HG03432 (cell line): ENCODE results near the gene WNT6.
A peak's percentile ranks its signal among the peaks of the same experiment; 100 is the strongest.

ENCODE experiments used
- ATAC-seq: cut with Tn5 transposase; IDR thresholded peaks from one replicate; pipeline ENCODE4 v1.9.1; 2021; ENCODE audit warnings: mild to moderate bottlenecking, moderate library complexity; ENCODE audit not compliant: unreplicated experiment

The WNT6 gene

GRCh38 chr2:218892693-218893348, 33.2 kb downstream of the WNT6 start:
- ATAC-seq = peak; percentile 50

GRCh38 chr2:218893349-218894150, 33.9 kb downstream of the WNT6 start:
- no peak for ATAC-seq

DNA sequence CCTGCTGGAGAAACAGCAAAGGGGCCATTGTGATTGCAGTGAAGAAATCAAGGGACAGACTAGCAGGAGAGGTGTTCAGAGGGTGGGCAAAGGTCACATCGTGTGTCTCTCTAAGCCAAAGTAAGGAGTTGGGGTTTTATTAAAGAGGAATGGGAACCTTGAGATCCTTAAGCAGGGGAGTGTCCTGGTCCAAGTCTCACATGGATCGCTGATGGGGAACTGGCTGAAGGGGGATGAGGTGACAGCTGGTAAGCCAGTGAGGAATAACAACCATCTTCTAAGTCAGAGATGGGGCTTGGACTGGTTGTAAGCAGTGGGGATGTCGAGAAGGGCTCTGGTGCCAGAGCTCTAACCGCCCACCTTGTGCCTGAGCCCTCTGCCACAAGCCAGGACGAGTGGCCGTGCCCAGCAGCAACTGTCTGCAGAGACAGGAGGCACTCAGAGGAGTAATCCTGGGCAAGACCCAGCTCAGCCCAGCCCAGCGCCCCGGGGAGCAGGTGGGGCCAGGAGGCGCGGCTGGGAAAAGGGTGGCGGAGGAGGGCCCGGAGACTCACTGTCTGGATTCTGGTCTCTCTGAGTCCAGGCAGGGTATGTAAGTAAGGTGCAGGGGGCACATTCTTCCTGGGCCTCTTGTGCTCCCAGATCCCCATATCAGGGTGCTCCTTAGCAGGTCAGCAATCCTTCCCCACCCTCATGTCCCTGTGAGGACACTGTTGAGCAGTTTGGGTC, 34.7 kb downstream of the WNT6 start:
- no peak for ATAC-seq

GRCh38 chr2:218894880-218895157, 35.2 kb downstream of the WNT6 start:
- no peak for ATAC-seq

DNA sequence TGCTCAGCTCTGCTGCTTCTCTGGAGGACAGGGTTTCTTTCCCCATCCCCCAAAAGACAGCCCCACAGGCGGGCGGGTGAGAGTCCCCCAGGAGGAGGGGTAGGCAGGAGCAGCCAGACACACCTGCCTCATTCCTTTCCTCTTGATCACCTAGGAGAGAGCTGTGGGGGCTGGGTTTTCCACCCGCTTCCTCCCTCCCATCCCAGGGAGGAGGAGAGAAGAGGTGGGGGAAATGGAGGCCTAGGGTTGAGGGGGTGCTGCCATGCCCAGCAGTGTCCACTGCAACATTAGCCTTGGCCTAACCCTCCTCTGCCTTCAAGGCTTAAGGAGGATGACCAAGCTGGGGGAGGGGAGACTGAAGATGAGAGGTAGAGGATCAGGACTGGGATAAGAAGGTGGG, 35.7 kb downstream of the WNT6 start:
- no peak for ATAC-seq

GRCh38 chr2:218895759-218896500, 36.3 kb downstream of the WNT6 start:
- ATAC-seq = peak; percentile 18

DNA sequence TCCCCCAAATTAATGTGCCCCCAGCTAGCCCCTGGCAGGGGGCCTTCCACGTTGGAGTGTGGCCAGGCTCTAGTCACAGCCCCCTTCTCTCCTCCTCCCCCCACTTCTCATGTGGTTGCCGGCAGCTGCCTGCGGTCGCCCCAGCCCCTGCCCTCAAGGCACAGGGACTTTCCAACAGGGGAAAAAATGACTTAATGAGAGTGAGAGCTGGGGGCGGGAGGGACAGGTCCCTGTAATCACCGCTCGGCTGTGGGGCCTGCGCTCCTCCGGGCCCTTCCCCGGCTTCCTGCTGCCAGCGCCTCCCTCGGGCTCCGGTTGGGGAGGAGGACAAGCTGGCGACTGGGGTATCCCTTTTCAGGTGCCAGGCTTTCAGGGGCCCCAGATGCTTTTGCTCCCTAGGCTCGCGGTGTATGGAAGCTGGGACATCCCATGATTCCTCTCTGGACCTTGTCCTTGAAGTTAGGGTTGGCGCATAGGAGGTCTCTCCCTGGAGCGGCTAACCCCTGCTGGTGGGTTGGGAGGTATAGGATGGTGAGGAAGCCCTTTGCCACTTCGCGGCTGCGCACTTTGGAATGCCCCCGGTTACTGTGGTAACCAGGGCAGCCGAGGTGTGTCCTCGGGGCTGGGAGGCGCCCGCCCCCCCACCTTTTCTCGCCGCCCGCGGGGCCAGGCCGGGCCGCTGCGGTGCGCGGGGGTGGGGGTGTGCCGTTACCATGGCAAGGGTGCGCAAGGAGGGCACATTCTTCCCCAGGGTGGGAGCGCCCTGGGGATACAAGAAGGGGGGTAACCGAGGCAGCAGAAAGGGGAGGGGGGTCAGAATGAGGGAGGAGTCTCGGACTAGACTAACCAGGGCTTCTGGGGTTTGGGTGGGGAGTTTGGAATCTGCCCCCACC, 37.1 kb downstream of the WNT6 start:
- peak; percentile 62 for ATAC-seq

DNA sequence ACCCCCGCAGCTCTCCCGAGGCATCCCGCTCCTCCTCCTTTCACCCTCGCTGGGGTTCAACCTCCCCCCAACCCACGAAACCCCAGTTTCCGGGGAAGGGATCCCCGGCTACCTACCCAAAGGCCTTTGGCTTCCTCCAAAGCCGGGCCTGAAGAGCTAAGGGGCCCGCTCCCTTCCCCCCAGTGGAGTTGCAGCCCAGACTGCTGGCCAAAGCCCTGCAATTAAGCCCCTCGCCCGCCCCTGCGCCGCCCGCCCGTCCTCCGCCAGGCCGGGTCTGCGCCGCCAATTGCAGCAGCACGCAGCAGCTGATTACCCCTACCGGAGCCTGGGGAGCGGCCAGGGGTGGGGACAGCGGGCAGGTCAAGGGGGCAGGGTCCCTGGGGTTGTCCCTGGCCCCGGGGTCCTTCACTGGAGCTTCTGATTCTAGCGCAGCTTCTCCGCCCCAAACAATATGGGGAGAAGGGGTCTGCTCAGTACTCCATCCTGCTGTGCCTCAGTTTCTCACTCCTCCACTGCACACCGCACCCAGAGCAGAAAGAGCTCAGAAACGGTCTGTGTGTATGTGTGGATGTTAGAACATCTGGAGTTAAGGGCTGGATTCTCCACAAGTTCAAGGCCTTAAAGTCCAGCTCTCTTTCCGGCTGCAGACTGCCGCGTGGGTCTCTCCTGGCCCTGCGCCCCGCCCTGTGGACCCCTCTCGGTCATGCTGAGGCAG, 37.9 kb downstream of the WNT6 start:
- ATAC-seq = no peak

- peak; percentile 41 for ATAC-seq
These were observed 38.7 kb downstream of the WNT6 start for GRCh38 chr2:218898109-218898878.

DNA sequence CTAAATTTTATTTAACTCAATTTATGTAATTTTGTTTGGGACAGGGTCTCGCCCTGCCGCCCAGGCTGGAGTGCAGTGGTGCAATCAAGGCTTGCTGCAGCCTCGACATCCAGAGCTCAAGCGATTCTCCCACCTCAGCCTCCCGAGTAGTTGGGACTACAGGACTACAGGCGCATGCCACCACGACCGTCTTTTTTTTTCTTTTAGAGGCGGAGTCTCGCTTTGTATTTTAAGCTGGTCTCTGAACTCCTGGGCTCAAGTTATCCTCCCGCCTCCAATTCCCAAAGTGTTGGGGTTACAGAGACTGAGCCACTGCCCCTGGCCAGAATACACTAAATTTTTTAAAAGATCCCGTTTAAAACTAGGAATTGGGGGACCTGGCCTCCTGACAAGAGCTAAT, 39.5 kb downstream of the WNT6 start:
- no peak for ATAC-seq

- ATAC-seq = no peak
These were observed 42.8 kb downstream of the WNT6 start for GRCh38 chr2:218902427-218902826.

GRCh38 chr2:218904176-218904575, 44.6 kb downstream of the WNT6 start:
- ATAC-seq = no peak

GRCh38 chr2:218908721-218909619, 49.4 kb downstream of the WNT6 start:
- ATAC-seq = peak; percentile 96

GRCh38 chr2:218910741-218911140, 51.1 kb downstream of the WNT6 start:
- no peak for ATAC-seq

DNA sequence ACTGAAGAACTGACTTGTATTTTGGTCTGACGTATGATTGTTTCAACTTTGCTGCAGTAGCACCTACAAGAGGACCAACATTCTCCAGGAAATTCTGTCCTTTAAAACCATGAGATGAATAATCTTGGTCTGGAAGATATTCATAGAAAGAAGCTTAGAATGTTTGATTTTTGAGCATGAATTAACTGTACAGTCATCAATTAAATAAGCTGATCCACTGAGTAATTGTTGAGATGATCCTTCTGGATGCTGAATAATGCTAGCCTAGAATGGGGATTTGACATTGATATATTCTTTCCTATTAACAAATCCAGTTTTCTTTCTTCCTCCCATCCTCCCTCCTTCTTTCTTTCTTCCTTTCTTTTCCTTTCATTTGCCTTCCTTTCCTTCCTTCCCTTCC, 60.9 kb downstream of the WNT6 start:
- ATAC-seq = no peak
